Endothelial cell of umbilical vein (primary cell): Measurements from ENCODE around the gene SLCO2A1. TPM values are rescaled to one million over a fixed set of nuclear protein-coding genes. Genes with fewer than 3 reads are reported as not detected.

Experiments used
- BruUV-seq: library from RNA; stranded (reverse); fragments of 400-500 nt; replicated peaks from 2 replicates; lab custom pipeline; 2021; lab: Mats Ljungman, UMichigan
- CTCF ChIA-PET: fragments of 300-600, 350-600 bp; sonication (Branson Sonifier 250); formaldehyde crosslinking; loops from one replicate; lab custom pipeline; 2021; ENCODE audit warnings: antibody characterized with exemption, inconsistent platforms; lab: Charles Lee
- POLR2A ChIA-PET: fragments of 300-600, 350-600 bp; sonication (Branson Sonifier 250); formaldehyde crosslinking; loops from one replicate; lab custom pipeline; 2021; ENCODE audit warnings: antibody characterized with exemption, inconsistent platforms; lab: Charles Lee
- DNase-seq: peaks from one replicate; pipeline ENCODE4 v3.0.0-alpha.2; 2011; ENCODE audit warnings: low read depth, low spot score
- FAIRE-seq: peaks from 2 replicates; lab custom pipeline; 2011; peaks lifted over from hg19 to GRCh38; lab: Jason Lieb, UNC
- H2AFZ ChIP-seq: 2 replicates; pipeline ENCODE4 v1.6.0; 2012; ENCODE audit warnings: low read depth, low read length, control low read depth, inconsistent platforms
- H3K27ac ChIP-seq: 2 replicates; pipeline ENCODE4 v1.5.1; 2011; ENCODE audit warnings: low read depth, mild to moderate bottlenecking, control low read depth, low read length, moderate library complexity; ENCODE audit not compliant: insufficient read depth
- H3K27me3 ChIP-seq, 2 experiments: 2 replicates each; pipeline versions ENCODE4 v1.6.0 to v1.6.1; 2011; ENCODE audit warnings: low read length in 2 of 2, mixed read lengths in 1 of 2; ENCODE audit not compliant: control insufficient read depth in 2 of 2, insufficient read depth in 2 of 2
- H3K36me3 ChIP-seq, 2 experiments: 2 replicates in 1 of 2; 3 replicates in 1 of 2; pipeline ENCODE4 v1.5.1; 2011; ENCODE audit warnings: low read length in 2 of 2, mild to moderate bottlenecking in 1 of 2, moderate library complexity in 1 of 2; ENCODE audit not compliant: control insufficient read depth in 2 of 2, insufficient read depth in 2 of 2; ENCODE audit errors: extremely low read depth in 1 of 2
- H3K4me1 ChIP-seq: 3 replicates; pipeline ENCODE4 v1.5.1; 2011; ENCODE audit warnings: mild to moderate bottlenecking, low read length; ENCODE audit not compliant: control insufficient read depth, insufficient read depth; ENCODE audit errors: extremely low read depth
- H3K4me2 ChIP-seq: 2 replicates; pipeline ENCODE4 v1.6.1; 2011; ENCODE audit warnings: low read length, control low read depth, mixed read lengths; ENCODE audit not compliant: insufficient read depth
- H3K4me3 ChIP-seq, 3 experiments: fragments of 200-600 bp in 1 of 3; sonication (generic), shearing (Covaris generic) in 1 of 3; replicated peaks in 1 of 3; 2 replicates each; pipeline ENCODE4 v1.5.1; 2011 to 2016; ENCODE audit warnings: control low read depth in 3 of 3, low read length in 3 of 3, mild to moderate bottlenecking in 2 of 3, inconsistent platforms in 1 of 3, low read depth in 1 of 3, moderate library complexity in 1 of 3; ENCODE audit not compliant: insufficient read depth in 1 of 3
- H3K79me2 ChIP-seq: 2 replicates; pipeline ENCODE4 v1.6.0; 2012; ENCODE audit warnings: low read length, inconsistent platforms; ENCODE audit not compliant: control insufficient read depth, insufficient read depth
- H3K9ac ChIP-seq: replicated peaks from 2 replicates; pipeline ENCODE3; 2011; ENCODE audit warnings: low read length, control low read depth; ENCODE audit not compliant: insufficient read depth; ENCODE audit errors: extremely low read depth
- H3K9me1 ChIP-seq: replicated peaks from 3 replicates; pipeline ENCODE4 v1.6.0; 2011; ENCODE audit warnings: mild to moderate bottlenecking, low read length; ENCODE audit not compliant: control insufficient read depth, insufficient read depth; ENCODE audit errors: extremely low read depth
- H3K9me3 ChIP-seq: replicated peaks from 2 replicates; pipeline ENCODE4 v1.5.1; 2012; ENCODE audit warnings: low read length, inconsistent platforms; ENCODE audit not compliant: control insufficient read depth, insufficient read depth
- H4K20me1 ChIP-seq: replicated peaks from 2 replicates; pipeline ENCODE3; 2011; ENCODE audit warnings: mild to moderate bottlenecking, low read length; ENCODE audit not compliant: control insufficient read depth, insufficient read depth; ENCODE audit errors: extremely low read depth
- CTCF ChIP-seq, 2 donors: IDR thresholded peaks; 1 replicate in 1 of 2; 2 replicates in 1 of 2; pipeline ENCODE4 v1.5.1; 2011; ENCODE audit warnings: low read length in 2 of 2, mild to moderate bottlenecking in 2 of 2, moderate library complexity in 2 of 2, control low read depth in 1 of 2, inconsistent platforms in 1 of 2, low read depth in 1 of 2; ENCODE audit not compliant: insufficient read depth in 1 of 2; ENCODE audit errors: extremely low read depth in 1 of 2
- EZH2 ChIP-seq: IDR thresholded peaks from 2 replicates; pipeline ENCODE4 v1.6.1; 2012; ENCODE audit warnings: borderline replicate concordance, low read depth, mild to moderate bottlenecking, moderate library complexity, low read length, inconsistent platforms; ENCODE audit not compliant: severe bottlenecking
- FOS ChIP-seq: IDR thresholded peaks from 2 replicates; pipeline ENCODE4 v1.6.1; 2011; ENCODE audit warnings: mild to moderate bottlenecking, low read length, moderate library complexity, borderline replicate concordance; ENCODE audit not compliant: insufficient read depth
- GATA2 ChIP-seq: IDR thresholded peaks from 2 replicates; pipeline ENCODE4 v1.7.0; 2011; ENCODE audit warnings: low read depth, mild to moderate bottlenecking, moderate library complexity, mixed read lengths, low read length; ENCODE audit not compliant: insufficient read length, insufficient read depth
- JUN ChIP-seq: IDR thresholded peaks from 2 replicates; pipeline ENCODE4 v1.6.1; 2011; ENCODE audit warnings: borderline replicate concordance, low read depth; ENCODE audit not compliant: insufficient read length, insufficient read depth
- MAX ChIP-seq: IDR thresholded peaks from 2 replicates; pipeline ENCODE4 v1.6.1; 2011; ENCODE audit not compliant: insufficient read depth, insufficient read length
- MYC ChIP-seq: IDR thresholded peaks from one replicate; pipeline ENCODE4 v1.6.1; 2011; ENCODE audit warnings: mild to moderate bottlenecking, low read depth, low read length
- POLR2A ChIP-seq: IDR thresholded peaks from 2 replicates; pipeline ENCODE4 v1.6.1; 2012; ENCODE audit warnings: low read depth, mild to moderate bottlenecking, control low read depth, low read length
- POLR2AphosphoS5 ChIP-seq: IDR thresholded peaks from 2 replicates; pipeline ENCODE4 v1.6.1; 2012; ENCODE audit warnings: low read depth, mild to moderate bottlenecking, control low read depth, low read length, moderate library complexity; ENCODE audit not compliant: insufficient read depth
- dilution Hi-C: fragments of 300-500 bp; cut with MboI; formaldehyde crosslinking; loops from one replicate; pipeline ENCODE4 v1.15.0; 2019; ENCODE audit warnings: low sequenced_read_pairs; ENCODE audit not compliant: extremely low pct_ligation_motif_present
- intact Hi-C: fragments of 100-400 bp; cut with micrococcal nuclease; formaldehyde crosslinking; loops from one replicate; pipeline ENCODE4 v1.10.0; 2022
- polyA plus RNA-seq, 4 experiments: library from polyadenylated mRNA; depleted of rRNA in 3 of 4; stranded (reverse) in 3 of 4; unstranded in 1 of 4; fragments of >200 nt; gene quantifications; 2 replicates each; pipeline versions ENCODE4 v1.2.1 to v1.2.3, GENCODE V29; 2011 to 2012; ENCODE audit warnings: missing spikeins in 1 of 4
- total RNA-seq: library from RNA; stranded (reverse); gene quantifications from 2 replicates; pipeline ENCODE4 v1.2.3, GENCODE V29; 2021

SLCO2A1 gene
- total and polyA plus RNA-seq, 2 donors (not counting 3 experiments of a cell fraction or from before 2014, with no cell fraction given), result 1.4 to 11.9 TPM

- ChIA-PET CTCF (interaction anchor here (0.7 kb wide), 1 partner anchor 8 kb away, joined by 3 read pairs; no protein-coding TSS in a partner anchor), POLR2A (no interaction called here)
- no peaks in the 10 kb centered on the region for H3K36me3 ChIP-seq
- no peak overlapping the region for H3K4me2 ChIP-seq
- BruUV-seq, result no TSS peak
- TF ChIP-seq POLR2A, result no peak
- no peak for TF ChIP-seq EZH2
- no peak for TF ChIP-seq FOS
- no peak for TF ChIP-seq CTCF (IDR thresholded peaks at IDR 0.05; ENCODE audit: extremely low read depth in 1 of 2, insufficient read depth in 1 of 2, low read depth in 1 of 2, low read length in 2 of 2)
- TF ChIP-seq MYC, result no peak
- TF ChIP-seq MAX, result no peak
- no peak for TF ChIP-seq GATA2
- TF ChIP-seq JUN, result no peak
- TF ChIP-seq POLR2AphosphoS5, result no peak
- dilution Hi-C loops, result no loop called here
- no peak overlapping the region for H2AFZ ChIP-seq
- no peaks in the 10 kb centered on the region for H3K79me2 ChIP-seq
- H3K27ac ChIP-seq, result no peak overlapping the region
- peak; percentile 27 for DNase-seq
- H3K9me1 ChIP-seq, result no peaks in the 10 kb centered on the region
- FAIRE-seq, result peak; percentile 70
- intact Hi-C loops, result no loop called here
- no peaks in the 10 kb centered on the region for H3K9me3 ChIP-seq
- H4K20me1 ChIP-seq, result no peaks in the 10 kb centered on the region
- H3K27me3 ChIP-seq, result no peaks in the 10 kb centered on the region
- H3K9ac ChIP-seq, result no peak overlapping the region
- H3K4me3 ChIP-seq, result no peak overlapping the region
- peaks cover 25% of the 10 kb centered on the region for H3K4me1 ChIP-seq
Observed at GRCh38 chr3:133991637-133992036, 38.1 kb downstream of the SLCO2A1 start.
